IPS-18c (cell line): ENCODE measurements around the gene CR1L.
"Not testable (repeated sequence)": the region's sequence is repeated elsewhere in the genome, so short reads cannot be mapped to it uniquely, and the experiment has no call there.

Experiments
- H3K4me3 ChIP-seq: 2 replicates; pipeline ENCODE4 v1.7.0; 2013; ENCODE audit warnings: low read depth, mild to moderate bottlenecking, low read length, moderate library complexity; ENCODE audit not compliant: insufficient read depth
- H3K9me3 ChIP-seq: one replicate; pipeline ENCODE4 v1.6.1; 2013; ENCODE audit warnings: mild to moderate bottlenecking, low read length, moderate library complexity; ENCODE audit not compliant: control insufficient read depth, insufficient read depth

CR1L gene

GRCh38 chr1:207711285-207711684, 66.4 kb downstream of the CR1L start:
- H3K4me3 ChIP-seq, result no peak overlapping the region
- peaks cover 3% of the 10 kb centered on the region for H3K9me3 ChIP-seq

- H3K4me3 ChIP-seq, H3K9me3 ChIP-seq: not testable (repeated sequence)
These were observed 67.8 kb downstream of the CR1L start for GRCh38 chr1:207712701-207713100.

- H3K4me3 ChIP-seq, result no peak overlapping the region
- peaks cover 3% of the 10 kb centered on the region for H3K9me3 ChIP-seq
These were observed 68.6 kb downstream of the CR1L start for GRCh38 chr1:207713529-207713928.

- H3K9me3 ChIP-seq, result no peaks in the 10 kb centered on the region
- H3K4me3 ChIP-seq, result no peak overlapping the region
These were observed 74.3 kb downstream of the CR1L start for GRCh38 chr1:207719234-207719633.

GRCh38 chr1:207728200-207728858, 83.4 kb downstream of the CR1L start:
- not testable (repeated sequence) for H3K9me3 ChIP-seq, H3K4me3 ChIP-seq

GRCh38 chr1:207737503-207738157, 92.7 kb downstream of the CR1L start:
- H3K9me3 ChIP-seq, H3K4me3 ChIP-seq: not testable (repeated sequence)

- H3K4me3 ChIP-seq, H3K9me3 ChIP-seq: not testable (repeated sequence)
These were observed 93.3 kb downstream of the CR1L start for GRCh38 chr1:207738158-207738659.

- Histone ChIP-seq H3K4me3 (no peak overlapping the region), H3K9me3 (peaks cover 6% of the 10 kb centered on the region)
These were observed 95.3 kb downstream of the CR1L start for GRCh38 chr1:207740207-207740606.

- Histone ChIP-seq H3K9me3 (peaks cover 4% of the 10 kb centered on the region), H3K4me3 (no peak overlapping the region)
These were observed 98.1 kb downstream of the CR1L start for GRCh38 chr1:207742850-207743555.

GRCh38 chr1:207744000-207744534, 99.1 kb downstream of the CR1L start:
- Histone ChIP-seq H3K9me3 (peaks cover 4% of the 10 kb centered on the region), H3K4me3 (no peak overlapping the region)

- Histone ChIP-seq H3K9me3 (peaks cover 2% of the 10 kb centered on the region), H3K4me3 (no peak overlapping the region)
These were observed 100.4 kb downstream of the CR1L start for GRCh38 chr1:207745285-207745684.

GRCh38 chr1:207745839-207746767, 101.2 kb downstream of the CR1L start:
- Histone ChIP-seq H3K4me3 (no peak overlapping the region), H3K9me3 (peaks cover 4% of the 10 kb centered on the region)

- H3K4me3 ChIP-seq, result no peak overlapping the region
- peaks cover 3% of the 10 kb centered on the region for H3K9me3 ChIP-seq
These were observed 102.9 kb downstream of the CR1L start for GRCh38 chr1:207747627-207748492.

- H3K9me3 ChIP-seq, result peaks cover 3% of the 10 kb centered on the region
- H3K4me3 ChIP-seq, result no peak overlapping the region
These were observed 104.0 kb downstream of the CR1L start for GRCh38 chr1:207748737-207749528.

GRCh38 chr1:207750631-207751305, 105.8 kb downstream of the CR1L start:
- no peak overlapping the region for H3K4me3 ChIP-seq
- H3K9me3 ChIP-seq, result peaks cover 3% of the 10 kb centered on the region
